ENCODE measurements around the gene IRX3.
"Not testable (repeated sequence)": the region's sequence is repeated elsewhere in the genome, so short reads cannot be mapped to it uniquely, and the experiment has no call there.

IRX3 gene

DNA sequence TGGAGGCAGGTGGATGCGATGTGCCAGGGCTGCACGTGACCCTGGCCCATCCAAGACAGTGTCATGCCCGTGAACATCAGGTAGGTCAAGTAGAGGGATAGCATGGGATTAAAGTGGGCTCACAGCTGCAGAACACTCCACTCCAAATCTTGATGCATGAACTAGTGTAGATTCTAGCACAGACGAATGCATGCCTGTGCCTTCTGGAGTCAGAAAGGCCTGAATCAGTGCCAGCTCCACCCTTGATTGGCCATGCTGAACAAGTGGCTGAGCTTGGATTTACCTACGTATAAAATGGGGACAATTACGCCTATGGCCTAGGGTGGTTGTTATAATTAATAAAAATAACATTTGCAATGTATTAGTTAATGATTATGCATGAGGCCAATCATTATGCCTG lies 10.6 kb downstream of the IRX3 start:
- no peak for DNase-seq (ENCODE audit: low spot score)

DNA sequence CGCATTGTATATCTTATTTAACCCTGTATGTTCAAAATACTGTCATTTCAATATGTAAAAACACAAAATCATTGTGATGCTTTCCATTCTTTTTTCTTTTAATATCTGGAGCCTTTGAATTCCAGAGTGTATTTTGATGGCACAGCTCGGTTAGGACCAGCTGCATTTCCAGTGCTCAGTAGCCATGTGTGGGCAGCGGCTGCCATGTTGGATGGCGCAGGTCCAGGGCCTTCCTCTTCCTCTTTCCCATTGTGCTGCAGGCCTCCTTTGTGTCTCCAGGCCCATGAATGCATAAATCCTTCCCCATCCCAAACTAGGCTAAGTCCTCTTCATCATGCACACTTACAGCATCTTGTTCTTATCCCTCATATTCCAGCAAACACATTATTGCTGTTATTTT lies 13.0 kb downstream of the IRX3 start:
- no peak for DNase-seq (ENCODE audit: low spot score)

DNA sequence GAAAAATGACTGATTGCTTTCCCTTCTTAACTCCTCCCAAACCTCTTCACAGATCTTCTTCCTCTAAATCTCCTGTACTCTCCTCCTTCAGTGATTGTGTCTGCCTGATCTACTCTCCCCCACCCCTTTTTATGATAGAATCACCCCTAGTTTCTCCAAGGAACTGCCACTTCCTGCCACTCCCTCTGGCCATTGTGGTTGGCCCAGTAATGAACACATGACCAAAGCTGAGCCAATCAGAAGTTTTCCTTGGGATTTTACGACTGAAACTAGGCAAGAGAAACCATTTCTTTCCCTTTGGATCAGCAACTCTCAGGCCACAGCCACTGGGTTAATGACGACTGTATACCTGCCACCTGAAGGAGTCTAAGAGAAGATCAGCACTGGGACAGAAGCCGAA lies 15.9 kb downstream of the IRX3 start:
- no peak for DNase-seq (ENCODE audit: low spot score)

DNA sequence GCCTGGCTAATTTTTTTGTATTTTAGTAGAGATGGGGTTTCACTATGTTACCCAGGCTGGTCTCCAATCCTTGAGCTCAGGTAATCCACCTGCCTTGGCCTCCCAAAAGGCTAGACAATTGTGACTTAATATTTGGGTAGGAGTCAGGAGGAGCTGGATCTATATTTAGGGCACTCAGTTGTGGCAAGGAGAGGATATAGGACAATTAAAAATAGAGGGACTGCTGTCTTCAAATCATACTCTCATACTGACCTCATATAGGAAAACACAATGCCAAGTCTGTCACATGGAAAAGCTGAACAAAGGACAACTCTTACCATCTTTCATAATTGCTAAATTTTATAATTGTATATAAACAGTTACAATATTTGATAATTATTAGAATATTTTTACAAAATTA lies 17.1 kb downstream of the IRX3 start:
- DNase-seq (ENCODE audit: low spot score), result no peak

DNA sequence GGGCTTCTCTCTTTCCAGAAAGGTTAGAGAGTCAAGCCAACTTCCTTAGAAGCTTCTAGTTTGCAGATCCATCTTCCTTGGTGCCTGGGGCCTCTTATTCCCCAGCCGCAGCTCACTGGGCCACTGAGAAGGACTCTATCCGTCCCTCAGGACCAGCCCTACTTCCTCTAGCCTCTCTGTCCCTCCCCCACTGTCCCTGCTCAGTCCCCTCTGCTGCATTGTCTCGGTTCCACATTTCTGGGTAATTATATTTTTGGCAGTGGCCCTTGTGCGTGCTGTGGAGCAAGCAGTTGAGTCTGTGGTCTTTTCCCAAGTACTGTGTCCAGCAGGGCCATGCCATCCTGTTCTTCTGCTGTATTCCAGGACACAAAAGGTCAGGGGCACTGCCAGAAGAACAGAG lies 17.8 kb downstream of the IRX3 start:
- DNase-seq (ENCODE audit: low spot score), result no peak

DNA sequence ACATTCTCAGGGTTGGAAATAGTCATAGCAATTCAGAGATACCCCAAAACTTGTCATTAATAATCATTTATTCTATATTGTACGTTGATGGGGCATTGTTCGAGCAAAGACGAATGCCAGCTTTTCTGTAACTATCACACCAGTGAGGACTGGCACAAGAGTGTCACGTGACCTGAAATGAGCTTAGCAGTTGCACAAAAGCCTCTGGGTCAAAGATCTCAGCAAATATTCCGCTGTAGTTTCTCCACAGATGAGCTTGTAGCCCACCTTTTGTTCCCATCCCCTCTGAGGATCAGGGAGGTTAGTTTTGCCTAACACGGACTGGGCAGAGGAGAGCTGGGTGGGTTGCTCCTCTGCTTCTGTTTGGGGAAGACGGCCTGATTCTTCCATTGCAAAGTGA lies 18.2 kb downstream of the IRX3 start:
- DNase-seq (ENCODE audit: low spot score), result no peak

DNA sequence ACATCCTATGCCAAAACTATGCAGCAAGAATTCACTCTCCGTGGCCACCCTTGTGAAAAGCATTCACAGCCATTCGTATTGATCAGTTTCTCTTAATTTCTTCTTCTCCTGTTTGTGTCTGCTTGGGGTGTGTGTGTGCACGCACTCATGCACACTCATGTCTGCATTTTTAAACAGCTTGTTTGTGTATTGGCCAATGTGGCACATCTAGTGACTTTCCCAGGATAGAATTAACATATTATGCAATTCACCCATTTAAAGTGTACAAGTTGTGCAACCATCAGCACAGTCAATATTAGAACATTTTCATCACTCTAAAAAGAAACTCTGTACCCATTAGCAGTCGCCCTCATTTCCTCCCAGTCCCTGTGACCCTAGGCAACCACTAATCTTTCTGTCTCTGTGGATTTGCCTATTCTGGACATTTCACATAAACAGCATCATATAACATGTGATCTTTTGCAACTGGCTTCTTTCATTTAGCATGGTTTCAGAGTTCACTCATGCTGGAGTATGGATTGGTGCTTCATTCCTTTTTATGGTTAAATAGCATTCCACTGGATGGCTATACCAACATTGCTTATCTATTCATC lies 20.1 kb downstream of the IRX3 start:
- no peak for DNase-seq (ENCODE audit: low spot score)

DNA sequence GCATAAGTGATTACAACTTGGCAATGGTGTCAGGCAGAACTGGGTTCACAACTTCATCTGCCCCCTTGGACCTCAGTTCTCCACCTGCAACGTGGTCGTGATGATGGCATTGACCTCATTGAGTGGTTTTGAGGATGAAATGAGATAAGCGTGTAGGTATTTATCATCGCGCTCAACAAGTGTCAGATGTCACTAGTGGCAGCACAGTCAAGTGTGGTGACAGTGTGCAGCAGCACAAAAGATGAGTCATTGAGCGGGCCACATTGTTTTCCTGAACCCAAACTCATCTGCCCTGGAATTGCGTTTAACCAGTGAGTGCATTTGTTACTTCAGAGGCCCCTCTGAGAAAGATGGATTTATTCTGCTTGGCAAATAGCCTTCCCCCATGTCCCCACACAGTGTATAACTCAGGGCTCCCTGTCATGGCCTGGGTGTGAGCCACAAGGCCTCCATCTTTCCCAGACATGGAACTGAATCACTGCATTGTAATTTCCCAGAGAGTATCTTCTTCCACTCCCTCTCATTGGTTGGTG lies 20.9 kb downstream of the IRX3 start:
- DNase-seq (ENCODE audit: low spot score), result peak; percentile 22

DNA sequence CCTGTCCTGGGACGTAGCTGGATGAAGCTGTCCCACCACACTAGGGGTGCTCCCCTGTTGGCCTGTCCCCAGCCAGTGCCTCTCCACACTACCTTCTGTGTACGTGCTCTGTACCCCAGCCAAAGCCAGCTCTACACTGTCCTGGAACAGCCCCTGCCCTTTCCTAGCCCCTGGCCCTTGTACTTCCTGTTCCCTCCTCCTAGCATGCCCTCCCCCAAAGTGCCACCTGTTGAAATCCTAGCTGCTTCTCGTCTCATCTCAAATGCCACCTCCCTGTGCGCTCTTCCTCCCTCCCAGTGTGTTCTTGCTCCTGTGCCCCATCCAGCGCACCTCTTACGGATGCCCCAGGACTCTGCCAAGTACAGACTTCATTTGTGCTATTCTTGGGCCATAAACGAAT lies 33.5 kb downstream of the IRX3 start:
- no peak for DNase-seq (ENCODE audit: low spot score)

DNA sequence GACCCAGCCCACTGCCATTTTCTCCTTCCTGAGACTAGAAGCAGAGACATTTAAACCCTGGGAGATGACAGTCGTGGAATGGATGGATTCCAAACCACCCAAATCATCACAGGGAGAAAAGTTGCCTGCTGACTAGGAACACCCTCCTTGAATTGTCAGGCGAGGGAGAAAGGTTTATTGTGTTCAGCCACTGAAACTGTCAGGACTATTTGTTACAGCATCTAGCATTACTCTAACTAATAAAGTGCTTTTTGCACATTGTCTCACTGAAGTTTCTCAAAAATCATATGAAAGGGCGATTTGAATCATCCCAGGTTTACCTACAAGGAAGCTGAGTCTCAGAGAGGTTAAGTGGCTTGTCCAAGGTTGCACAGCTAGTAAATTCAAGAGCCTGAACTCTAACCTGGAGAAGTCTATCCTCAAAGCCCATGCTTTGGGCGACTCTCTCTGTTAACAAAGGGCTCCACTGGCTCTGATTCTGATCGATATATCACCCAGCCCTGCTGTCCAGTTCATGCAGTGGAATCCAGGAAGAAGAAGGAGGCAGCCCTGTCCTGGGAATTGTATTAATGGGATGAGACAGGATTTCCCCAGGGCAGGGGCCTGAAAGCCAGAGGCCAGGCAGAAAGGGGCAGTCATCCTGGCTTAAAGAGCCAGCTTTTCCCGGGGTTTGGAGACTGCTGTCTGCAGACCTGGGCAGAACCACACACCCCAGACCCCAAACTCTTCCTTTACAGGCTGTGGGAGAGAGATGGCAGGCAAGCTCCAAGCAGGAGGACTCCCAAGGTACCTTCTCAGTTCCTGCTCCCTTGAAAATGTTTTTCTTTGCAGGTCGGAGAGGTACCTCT lies 37.5 kb downstream of the IRX3 start:
- no peak for DNase-seq (ENCODE audit: low spot score)

DNA sequence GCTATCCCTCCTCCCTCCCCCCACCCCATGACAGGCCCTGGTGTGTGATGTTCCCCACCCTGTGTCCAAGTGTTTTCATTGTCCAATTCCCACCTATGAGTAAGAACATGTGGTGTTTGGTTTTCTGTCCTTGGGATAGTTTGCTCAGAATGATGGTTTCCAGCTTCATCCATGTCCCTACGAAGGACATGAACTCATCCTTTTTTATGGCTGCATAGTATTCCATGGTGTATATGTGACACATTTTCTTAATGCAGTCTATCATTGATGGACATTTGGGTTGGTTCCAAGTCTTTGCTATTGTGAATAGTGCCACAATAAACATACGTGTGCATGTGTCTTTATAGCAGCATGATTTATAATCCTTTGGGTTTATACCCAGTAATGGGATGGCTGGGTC lies 38.9 kb downstream of the IRX3 start:
- not testable (repeated sequence) for DNase-seq (ENCODE audit: low spot score)

DNA sequence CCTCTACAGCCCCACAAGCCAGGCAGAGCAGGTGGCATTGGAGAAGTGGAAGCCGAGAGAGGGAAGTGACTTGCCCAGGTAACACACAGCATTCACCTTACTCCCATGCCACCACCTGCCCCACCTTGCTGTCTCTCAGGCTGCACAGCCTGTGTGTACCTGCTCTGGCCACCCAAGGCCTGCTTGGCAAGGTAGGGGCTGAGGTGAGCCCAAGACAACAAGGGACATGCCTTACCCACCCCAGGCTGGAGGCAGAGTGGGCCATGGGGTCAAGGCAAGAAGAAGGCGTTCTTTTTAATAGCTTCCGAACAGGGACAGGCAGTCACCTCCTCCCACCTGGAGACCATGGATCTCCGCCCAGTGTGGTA lies 40.1 kb downstream of the IRX3 start:
- no peak for DNase-seq (ENCODE audit: low spot score)

DNA sequence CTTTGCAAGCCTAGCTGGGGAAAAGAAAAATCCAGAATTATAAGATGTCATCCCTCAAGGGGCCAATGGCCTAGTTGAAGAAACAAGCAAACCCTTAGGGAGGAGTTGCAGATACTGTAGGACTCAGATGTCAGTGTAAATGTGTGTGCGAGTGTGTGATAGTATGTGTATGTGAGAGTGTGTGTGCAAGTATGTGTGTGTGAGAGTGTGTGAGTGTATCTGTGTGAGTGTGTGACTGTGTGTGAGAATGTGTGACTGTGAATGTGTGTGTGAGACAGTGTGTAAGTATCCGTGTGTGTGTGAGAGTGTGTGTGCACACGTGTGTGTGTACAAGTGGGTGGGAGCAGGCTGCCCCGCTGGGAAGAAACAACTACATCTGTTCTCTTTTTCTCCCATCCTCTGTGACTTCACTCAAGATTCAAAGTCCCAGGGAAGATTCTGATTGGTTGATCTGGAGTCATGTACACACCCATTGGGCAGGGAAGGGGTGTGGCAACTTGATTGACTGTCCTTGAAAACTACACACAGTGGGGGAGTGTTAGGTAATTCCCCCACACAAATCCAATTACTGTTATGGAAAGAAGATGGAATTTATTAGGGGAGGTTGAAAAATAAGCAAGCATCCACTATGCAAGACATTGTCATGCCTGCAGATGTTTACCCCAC lies 40.7 kb downstream of the IRX3 start:
- DNase-seq (ENCODE audit: low spot score), result no peak

DNA sequence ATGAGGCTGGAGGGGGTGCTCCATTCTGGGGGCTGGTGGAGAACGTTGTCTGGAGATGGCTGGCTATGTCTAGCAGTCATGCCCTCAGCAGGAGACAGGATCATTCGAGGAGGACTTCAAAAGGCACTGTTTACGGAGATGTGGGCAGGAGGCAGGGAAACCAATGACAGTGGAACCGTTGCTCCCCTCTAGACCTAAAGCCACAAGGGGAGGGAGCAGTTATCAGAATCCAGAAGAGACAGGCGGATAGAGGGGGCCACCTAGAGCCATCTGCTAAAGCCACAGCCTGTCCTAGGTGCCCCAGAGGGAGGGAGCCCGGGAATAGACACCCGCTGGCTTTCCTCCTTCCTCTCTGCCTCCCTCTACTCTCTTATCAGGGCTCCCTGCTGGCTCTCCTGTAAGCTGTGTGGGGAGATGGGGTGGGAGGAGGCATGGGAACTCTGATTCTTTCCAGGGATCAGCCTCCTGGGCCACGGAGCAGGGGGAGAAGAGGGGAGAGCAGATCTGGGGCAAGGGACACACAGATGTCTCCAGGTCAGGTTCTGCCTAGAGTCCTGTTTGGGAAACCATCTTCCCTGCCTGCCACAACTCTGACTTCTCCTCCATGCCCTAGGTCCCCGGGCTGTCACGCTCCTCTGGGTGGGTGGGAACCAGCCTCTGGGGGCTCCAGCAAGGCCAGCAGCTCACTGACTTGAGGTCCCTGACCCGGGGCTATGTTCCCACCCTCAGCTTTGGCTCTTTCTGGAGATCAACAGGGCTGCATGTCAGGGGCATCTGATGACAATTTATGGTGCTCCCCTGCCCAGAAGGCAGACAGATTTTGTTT lies 42.3 kb downstream of the IRX3 start:
- no peak for DNase-seq (ENCODE audit: low spot score)

DNA sequence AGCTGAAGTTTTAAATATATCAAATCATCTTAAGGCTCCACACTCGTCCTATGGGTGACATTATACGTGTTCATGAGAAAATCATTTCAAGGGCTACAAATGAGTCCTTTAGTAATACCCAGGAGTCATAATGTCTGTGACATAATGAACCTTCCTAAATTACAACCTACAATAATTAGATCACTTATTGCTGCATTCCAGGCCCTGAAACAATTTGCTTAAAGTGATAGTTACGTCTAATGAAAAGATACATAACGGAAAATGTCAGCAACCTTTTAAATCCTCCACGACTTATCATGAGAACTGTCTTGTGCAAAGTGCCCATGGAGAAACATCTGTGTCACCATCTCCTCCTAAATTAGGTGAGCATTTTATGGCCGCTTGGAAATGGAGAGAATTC lies 43.4 kb downstream of the IRX3 start:
- DNase-seq (ENCODE audit: low spot score), result no peak

DNA sequence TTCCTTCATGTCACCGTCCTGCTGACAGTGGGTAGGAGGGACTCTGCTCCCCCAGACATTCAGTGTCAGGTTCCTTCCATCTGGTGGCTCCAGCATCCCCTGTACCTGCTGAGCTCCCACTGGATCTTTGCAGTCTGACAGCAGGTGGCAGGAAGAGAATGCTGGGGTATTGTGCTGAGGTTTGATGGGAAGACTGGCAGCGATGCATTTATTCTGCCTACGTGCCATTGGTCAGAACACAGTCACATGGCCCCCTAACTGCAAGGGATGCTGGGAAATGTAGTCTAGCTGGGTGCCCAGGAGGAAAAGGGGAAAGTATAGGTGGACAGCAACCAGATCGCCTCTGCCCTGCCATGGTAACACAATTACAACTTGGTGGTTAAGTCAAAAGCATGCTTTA lies 44.4 kb downstream of the IRX3 start:
- no peak for DNase-seq (ENCODE audit: low spot score)

DNA sequence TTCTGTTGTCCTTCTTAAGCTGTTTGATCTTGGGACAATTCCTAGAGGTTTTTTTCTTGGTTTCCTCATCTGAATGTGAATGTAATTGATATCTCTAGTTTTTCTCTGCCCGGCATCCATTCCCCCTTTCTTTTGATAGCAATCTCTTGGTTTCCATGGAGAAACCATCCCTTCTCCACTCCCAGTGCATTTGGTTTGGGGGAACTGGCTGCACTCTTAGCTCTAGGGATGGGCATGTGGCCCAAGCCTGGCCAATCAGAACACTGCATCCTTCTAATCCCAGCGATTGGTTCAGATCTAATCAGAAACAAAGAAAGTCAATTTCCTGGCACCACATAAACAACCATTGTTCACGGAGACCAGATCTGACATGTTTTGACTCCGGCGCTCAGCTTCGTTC lies 45.1 kb downstream of the IRX3 start:
- no peak for DNase-seq (ENCODE audit: low spot score)

DNA sequence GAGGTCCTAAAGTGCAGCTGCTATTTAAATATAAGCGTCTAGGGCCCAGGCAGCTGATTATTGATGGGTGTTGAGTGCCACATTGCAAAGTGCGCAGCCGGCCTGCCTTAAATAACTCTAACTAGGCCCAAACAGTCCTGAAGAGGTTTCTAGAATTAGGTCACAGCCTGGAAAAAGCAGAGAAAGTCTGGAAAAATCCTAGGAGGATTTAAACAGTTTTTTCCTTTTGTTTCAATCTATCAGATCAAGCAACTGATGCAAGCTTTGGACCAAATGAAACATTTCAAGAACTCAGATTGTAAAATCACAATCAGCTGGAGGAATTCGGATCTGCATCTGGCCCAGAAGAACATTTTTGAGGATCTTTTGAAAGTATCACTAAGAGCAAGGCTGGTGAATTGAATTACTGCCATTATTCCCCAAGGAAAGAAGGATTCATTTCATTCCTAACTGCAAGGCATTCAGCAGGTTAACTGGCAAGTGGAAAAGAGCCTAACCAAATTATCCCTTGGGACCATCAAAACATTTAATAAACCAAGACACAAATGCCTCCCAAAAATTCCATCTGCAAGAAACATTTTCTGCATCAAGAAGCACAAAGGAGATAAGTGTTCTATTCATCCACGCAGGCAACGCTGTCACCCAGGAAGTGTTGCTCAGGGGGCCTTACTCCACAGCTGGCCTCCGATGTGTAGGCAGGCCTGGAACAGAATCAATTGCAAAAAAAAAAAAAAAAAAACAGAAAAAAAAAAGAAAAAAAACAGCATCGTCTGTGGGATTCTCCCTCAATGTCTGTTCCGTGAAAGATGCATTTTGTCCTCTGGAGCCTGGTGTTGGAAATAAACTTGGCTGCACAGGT lies 46.1 kb downstream of the IRX3 start:
- no peak for DNase-seq (ENCODE audit: low spot score)

DNA sequence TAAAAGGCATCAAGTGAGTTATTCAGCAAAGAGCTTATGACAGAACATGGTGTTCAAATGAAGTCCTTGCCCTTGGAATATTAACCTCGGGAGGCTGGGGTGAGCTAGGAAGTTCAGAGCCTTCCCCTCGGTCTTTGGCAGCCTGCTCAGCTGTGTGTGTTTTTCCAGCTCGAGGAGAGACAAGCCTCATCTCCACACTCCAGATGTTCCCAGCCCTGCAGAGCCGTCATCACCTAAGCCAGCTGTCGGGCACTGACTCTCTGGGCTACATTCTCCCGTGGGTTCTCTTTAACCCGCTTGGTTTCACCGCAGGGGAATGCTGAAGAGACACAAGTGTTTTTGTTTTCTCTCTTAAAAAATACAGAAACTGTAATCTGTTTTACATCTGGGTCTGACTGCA lies 47.1 kb downstream of the IRX3 start:
- DNase-seq (ENCODE audit: low spot score), result peak; percentile 17

DNA sequence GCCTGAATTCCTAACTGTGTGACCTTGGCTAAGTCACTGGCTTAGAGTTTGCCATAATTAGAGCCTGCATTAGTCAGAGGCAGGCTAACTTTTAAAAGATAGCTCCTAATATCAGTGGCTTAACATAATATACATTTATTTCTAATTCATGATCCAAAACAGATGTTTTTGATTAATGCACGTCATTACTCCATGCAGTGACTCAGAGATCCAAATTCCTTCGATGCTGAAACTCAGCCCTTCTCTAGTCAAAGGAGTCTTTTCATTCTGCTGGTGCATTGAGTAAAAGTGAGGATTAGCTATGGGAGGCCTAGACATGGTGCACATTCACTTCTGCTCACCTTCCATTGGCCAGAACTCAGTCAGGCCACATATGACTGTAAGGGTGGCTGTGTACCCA lies 49.8 kb downstream of the IRX3 start:
- DNase-seq (ENCODE audit: low spot score), result peak; percentile 46

DNA sequence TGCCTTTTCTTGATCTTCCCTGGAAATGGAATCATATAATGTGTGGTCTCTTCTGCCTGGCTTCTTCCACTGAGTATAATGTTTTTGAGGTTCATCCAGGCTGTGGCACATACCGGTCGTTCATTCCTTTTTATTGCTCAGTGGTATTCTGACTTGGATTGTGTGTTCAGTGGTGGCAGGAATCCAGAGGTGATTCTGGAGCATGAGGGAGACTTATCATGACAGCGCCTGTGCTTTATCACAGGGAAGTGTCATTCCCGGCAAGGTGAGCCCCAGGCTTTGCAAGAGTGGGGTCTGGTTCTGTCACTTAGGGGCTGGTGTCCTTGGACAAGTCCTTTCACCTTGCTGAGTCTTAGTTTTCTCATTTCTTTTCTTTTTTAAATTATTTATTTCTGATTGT lies 53.0 kb downstream of the IRX3 start:
- no peak for DNase-seq (ENCODE audit: low spot score)

Data from AG08395 (cell line).